GM13976 (cell line): ENCODE measurements around the gene TPRG1L.

Source experiments
- DNase-seq: peaks from one replicate; pipeline ENCODE4 v3.0.0; 2012; ENCODE audit warnings: low spot score
- CTCF ChIP-seq: IDR thresholded peaks from 2 replicates; pipeline ENCODE4 v1.5.1; 2012; ENCODE audit warnings: borderline replicate concordance, mild to moderate bottlenecking; ENCODE audit not compliant: insufficient read depth; ENCODE audit errors: extremely low read depth, missing control alignments, control extremely low read depth
- in situ Hi-C: fragments of 300-500 bp; cut with MboI; formaldehyde crosslinking; loops from one replicate; pipeline ENCODE4 v1.12.0; 2022; ENCODE audit warnings: low sequenced_read_pairs, mixed read lengths, inconsistent platforms; ENCODE audit not compliant: unreplicated experiment

The TPRG1L gene

GRCh38 chr1:3599286-3599811 lies 25.5 kb upstream of the TPRG1L start:
- in situ Hi-C loops = no loop called here
- no peak for DNase-seq
- no peak for TF ChIP-seq CTCF

GRCh38 chr1:3599816-3600215 lies 25.0 kb upstream of the TPRG1L start:
- no peak for TF ChIP-seq CTCF
- DNase-seq = no peak
- in situ Hi-C loops = no loop called here

GRCh38 chr1:3600354-3600753 lies 24.5 kb upstream of the TPRG1L start:
- in situ Hi-C loops = no loop called here
- no peak for TF ChIP-seq CTCF
- DNase-seq = no peak

GRCh38 chr1:3601743-3602142 lies 23.1 kb upstream of the TPRG1L start:
- in situ Hi-C loops = no loop called here
- TF ChIP-seq CTCF = no peak

GRCh38 chr1:3602375-3602774 lies 22.4 kb upstream of the TPRG1L start:
- no peak for DNase-seq
- in situ Hi-C loops = no loop called here
- TF ChIP-seq CTCF = no peak

More at GRCh38 chr1:3601743-3602142, 23.1 kb upstream of the TPRG1L start:
- DNase-seq = no peak

GRCh38 chr1:3603156-3603555 lies 21.7 kb upstream of the TPRG1L start:
- in situ Hi-C loops = no loop called here
- no peak for DNase-seq
- TF ChIP-seq CTCF = no peak
